HG03060 (cell line): ENCODE data around the gene EMILIN2.

Experiments used
- ATAC-seq: cut with Tn5 transposase; IDR thresholded peaks from one replicate; pipeline ENCODE4 v1.9.1; 2021; ENCODE audit warnings: low read depth, moderate number of reproducible peaks; ENCODE audit not compliant: unreplicated experiment

Gene EMILIN2

GRCh38 chr18:2935438-2936192 lies 88.8 kb downstream of the EMILIN2 start:
- ATAC-seq: no peak

GRCh38 chr18:2939317-2939716 lies 92.5 kb downstream of the EMILIN2 start:
- ATAC-seq: no peak

- no peak for ATAC-seq
These were observed 101.2 kb downstream of the EMILIN2 start for GRCh38 chr18:2948038-2948437.

- ATAC-seq: no peak
These were observed 105.8 kb downstream of the EMILIN2 start for GRCh38 chr18:2952605-2953004.

- no peak for ATAC-seq
These were observed 107.3 kb downstream of the EMILIN2 start for GRCh38 chr18:2953935-2954653.

GRCh38 chr18:2954869-2955645 lies 108.3 kb downstream of the EMILIN2 start:
- ATAC-seq: no peak

GRCh38 chr18:2956056-2956455 lies 109.2 kb downstream of the EMILIN2 start:
- ATAC-seq: no peak

- ATAC-seq: peak; percentile 28
These were observed 112.1 kb downstream of the EMILIN2 start for GRCh38 chr18:2958819-2959298.

- no peak for ATAC-seq
These were observed 112.5 kb downstream of the EMILIN2 start for GRCh38 chr18:2959341-2959740.

GRCh38 chr18:2960983-2961696 lies 114.3 kb downstream of the EMILIN2 start:
- ATAC-seq: no peak

- ATAC-seq: no peak
These were observed 115.0 kb downstream of the EMILIN2 start for GRCh38 chr18:2961821-2962220.

- ATAC-seq: no peak
These were observed 116.2 kb downstream of the EMILIN2 start for GRCh38 chr18:2963048-2963447.

- no peak for ATAC-seq
These were observed 117.7 kb downstream of the EMILIN2 start for GRCh38 chr18:2964361-2965010.
